Measurements from ENCODE around the gene TRMT10B. TPM values are rescaled to one million over a fixed set of nuclear protein-coding genes. Genes with fewer than 3 reads are reported as not detected.
"Not testable (repeated sequence)": the region's sequence is repeated elsewhere in the genome, so short reads cannot be mapped to it uniquely, and the experiment has no call there.

TRMT10B gene
- total RNA-seq, 4 donors from 2014 or later, result 1.5 to 10.2 (median 3.0) TPM

DNA sequence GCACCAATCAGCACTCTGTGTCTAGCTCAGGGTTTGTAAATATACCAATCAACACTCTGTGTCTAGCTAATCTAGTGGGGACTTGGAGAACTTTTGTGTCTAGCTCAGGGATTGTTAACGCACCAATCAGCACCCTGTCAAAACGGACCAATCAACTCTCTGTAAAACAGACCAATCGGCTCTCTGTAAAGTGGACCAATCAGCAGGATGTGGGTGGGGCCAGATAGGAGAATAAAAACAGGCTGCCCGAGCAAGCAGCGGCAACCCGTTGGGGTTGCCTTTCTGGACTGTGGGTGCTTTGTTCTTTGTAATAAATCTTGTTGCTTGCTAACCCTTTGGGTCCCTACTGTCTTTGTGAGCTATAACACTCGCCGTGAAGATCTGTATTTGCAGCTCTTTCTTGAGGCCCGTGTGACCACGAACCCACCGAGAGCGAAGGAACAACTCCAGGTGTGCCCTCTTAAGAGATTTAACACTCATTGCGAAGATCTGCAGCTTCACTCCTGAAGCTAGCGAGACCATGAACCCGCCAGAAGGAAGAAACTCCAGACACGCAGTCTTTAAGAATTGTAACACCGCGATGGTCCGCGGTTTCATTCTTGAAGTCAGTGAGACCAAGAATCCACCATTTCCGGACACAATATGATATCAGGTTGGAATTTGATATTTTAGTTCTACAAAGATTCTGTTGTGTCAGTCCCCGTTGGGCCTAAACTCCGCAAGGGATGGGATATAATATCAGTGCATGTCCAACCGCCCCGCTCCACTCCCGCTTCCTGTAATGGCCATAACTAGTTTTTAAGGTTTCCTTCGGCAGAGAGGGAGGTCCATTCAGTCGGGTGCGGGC lies 740 bp upstream of the TRMT10B start:
- DNase-seq, result no peak
- peak overlapping the region; percentile 75 to 98 (median 88) for H3K4me3 ChIP-seq
- intact Hi-C loops (cut with DNase I; ENCODE audit: low total_unique reads) (loop anchor here (2.0 to 5.0 kb wide), 2 partner anchors 32 to 171 kb away; partner anchors contain the start of gene EXOSC3), in situ Hi-C loops (cut with MboI; ENCODE audit: low sequenced_read_pairs in 4 of 4) (loop anchor here in 1 of 4 donors (25.0 kb wide), 1 partner anchor 659 kb away; the partner anchor contains the start of gene IGFBPL1)
- no peak for ATAC-seq
- peaks cover 3 to 14% of the 10 kb centered on the region in 2 donors for H3K4me1 ChIP-seq
- no peaks in the 10 kb centered on the region for H3K36me3 ChIP-seq
- H3K9me3 ChIP-seq, result no peaks in the 10 kb centered on the region
- H3K27me3 ChIP-seq, result no peaks in the 10 kb centered on the region
- TF ChIP-seq, protein P1, sequence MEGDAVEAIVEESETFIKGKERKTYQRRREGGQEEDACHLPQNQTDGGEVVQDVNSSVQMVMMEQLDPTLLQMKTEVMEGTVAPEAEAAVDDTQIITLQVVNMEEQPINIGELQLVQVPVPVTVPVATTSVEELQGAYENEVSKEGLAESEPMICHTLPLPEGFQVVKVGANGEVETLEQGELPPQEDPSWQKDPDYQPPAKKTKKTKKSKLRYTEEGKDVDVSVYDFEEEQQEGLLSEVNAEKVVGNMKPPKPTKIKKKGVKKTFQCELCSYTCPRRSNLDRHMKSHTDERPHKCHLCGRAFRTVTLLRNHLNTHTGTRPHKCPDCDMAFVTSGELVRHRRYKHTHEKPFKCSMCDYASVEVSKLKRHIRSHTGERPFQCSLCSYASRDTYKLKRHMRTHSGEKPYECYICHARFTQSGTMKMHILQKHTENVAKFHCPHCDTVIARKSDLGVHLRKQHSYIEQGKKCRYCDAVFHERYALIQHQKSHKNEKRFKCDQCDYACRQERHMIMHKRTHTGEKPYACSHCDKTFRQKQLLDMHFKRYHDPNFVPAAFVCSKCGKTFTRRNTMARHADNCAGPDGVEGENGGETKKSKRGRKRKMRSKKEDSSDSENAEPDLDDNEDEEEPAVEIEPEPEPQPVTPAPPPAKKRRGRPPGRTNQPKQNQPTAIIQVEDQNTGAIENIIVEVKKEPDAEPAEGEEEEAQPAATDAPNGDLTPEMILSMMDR (IDR thresholded peaks at IDR 0.05 in 4 of 5, conservative IDR thresholded peaks at IDR 0.05 in 1 of 5), result no peak
- no peak for TF ChIP-seq POLR2A (IDR thresholded peaks at IDR 0.05)
- H3K27ac ChIP-seq, result peak overlapping the region; percentile 79 to 88 (median 84)

DNA sequence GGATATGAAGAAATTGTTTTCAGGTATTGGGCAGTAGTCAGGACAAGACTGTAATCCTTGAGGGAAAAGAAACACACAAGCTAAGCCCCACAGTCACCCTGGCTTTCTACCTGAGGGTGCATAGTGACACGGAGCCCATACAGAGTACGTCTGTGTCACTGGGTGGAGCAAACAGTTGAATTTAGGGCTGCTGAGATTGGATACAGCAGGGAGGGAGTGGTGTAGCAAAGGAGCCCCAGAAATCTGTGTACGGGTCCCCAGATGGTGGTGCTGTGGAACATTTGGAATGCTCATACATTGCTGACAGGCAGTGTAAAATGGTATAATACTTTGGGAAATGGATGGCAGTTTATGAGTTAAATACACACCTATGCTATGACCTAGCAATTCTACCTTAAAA lies 5.1 kb downstream of the TRMT10B start:
- no peak for ATAC-seq
- intact Hi-C loops (cut with DNase I; ENCODE audit: low total_unique reads), result no loop called here

DNA sequence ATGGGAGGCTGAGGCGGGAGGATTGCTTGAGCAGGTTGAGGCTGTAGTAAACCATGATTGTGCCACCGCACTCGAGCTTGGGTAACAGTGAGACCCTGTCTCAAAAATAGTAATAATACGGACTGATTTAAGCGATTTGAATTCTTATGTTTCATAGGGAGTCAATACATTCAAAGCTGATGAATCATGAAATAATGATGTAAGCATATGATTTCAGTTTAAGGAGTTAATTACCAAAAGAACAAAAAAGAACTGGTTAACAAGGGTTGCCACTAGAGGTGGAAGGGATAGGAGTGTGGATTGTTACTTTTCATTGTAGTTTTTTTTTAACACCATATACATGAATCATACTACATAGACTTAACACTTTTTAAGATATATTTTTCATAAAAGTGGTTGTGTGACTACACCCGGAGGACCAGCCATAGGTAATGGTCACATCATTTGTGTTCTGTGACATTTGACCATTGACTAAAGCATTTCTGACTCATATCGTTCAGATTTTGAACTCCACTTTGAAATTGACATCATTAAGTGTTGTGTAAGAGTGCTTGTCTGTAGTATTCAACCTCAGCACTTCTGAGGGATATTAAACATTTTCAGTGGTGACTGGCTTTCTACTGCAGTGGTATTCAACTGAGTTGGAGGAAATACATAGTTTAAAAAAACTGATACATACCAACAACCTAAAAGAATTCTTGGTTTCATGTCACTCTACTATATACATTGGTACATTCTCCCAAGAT lies 7.0 kb downstream of the TRMT10B start:
- in situ Hi-C loops (cut with MboI; ENCODE audit: low sequenced_read_pairs in 4 of 4), result loop anchor here in 1 of 4 donors (25.0 kb wide), 1 partner anchor 652 kb away; the partner anchor contains the start of gene IGFBPL1
- intact Hi-C loops (cut with DNase I; ENCODE audit: low total_unique reads), result no loop called here
- no peak for ATAC-seq

More for the DNA sequence above, 5.1 kb downstream of the TRMT10B start:
- Histone ChIP-seq H3K36me3 (no peaks in the 10 kb centered on the region), H3K4me1 (peaks cover 0 to 11% of the 10 kb centered on the region in 2 donors), H3K27ac (no peak overlapping the region), H3K4me3 (no peak overlapping the region), H3K27me3 (no peaks in the 10 kb centered on the region), H3K9me3 (no peaks in the 10 kb centered on the region)
- DNase-seq, result no peak
- TF ChIP-seq, protein P1 (IDR thresholded peaks at IDR 0.05 in 4 of 5, conservative IDR thresholded peaks at IDR 0.05 in 1 of 5), result no peak
- no peak for TF ChIP-seq POLR2A (IDR thresholded peaks at IDR 0.05)
- in situ Hi-C loops (cut with MboI; ENCODE audit: low sequenced_read_pairs in 4 of 4), result loop anchor here in 1 of 4 donors (25.0 kb wide), 1 partner anchor 654 kb away; the partner anchor contains the start of gene IGFBPL1

DNA sequence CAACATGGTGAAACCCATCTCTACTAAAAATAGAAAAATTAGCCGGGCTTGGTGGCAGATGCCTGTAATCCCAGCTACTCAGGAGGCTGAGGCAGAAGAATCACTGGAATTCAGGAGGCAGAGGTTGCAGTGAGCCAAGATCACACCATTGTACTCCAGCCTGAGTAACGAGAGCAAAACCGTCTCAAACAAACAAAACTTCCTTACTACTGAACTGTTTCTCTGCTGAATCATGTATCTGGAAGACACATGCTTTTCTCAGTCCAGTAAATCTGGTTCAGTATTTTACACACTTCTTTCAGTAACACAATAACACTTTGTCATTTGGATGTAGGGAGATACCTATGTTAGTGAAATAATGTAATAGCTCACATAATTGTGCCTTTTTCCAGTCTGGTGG lies 7.9 kb downstream of the TRMT10B start:
- Histone ChIP-seq H3K36me3 (peaks cover 0 to 6% of the 10 kb centered on the region in 2 donors), H3K4me3 (no peak overlapping the region), H3K27ac (no peak overlapping the region), H3K4me1 (no peaks in the 10 kb centered on the region), H3K27me3 (no peaks in the 10 kb centered on the region), H3K9me3 (no peaks in the 10 kb centered on the region)
- no peak for DNase-seq
- TF ChIP-seq, protein P1 (IDR thresholded peaks at IDR 0.05 in 4 of 5, conservative IDR thresholded peaks at IDR 0.05 in 1 of 5), result no peak
- TF ChIP-seq POLR2A (IDR thresholded peaks at IDR 0.05), result no peak
- intact Hi-C loops (cut with DNase I; ENCODE audit: low total_unique reads), result no loop called here
- ATAC-seq, result no peak
- in situ Hi-C loops (cut with MboI; ENCODE audit: low sequenced_read_pairs in 4 of 4), result loop anchor here in 1 of 4 donors (25.0 kb wide), 1 partner anchor 651 kb away; the partner anchor contains the start of gene IGFBPL1

More for the DNA sequence above, 7.0 kb downstream of the TRMT10B start:
- TF ChIP-seq POLR2A (IDR thresholded peaks at IDR 0.05), result no peak
- TF ChIP-seq, protein P1 (IDR thresholded peaks at IDR 0.05 in 4 of 5, conservative IDR thresholded peaks at IDR 0.05 in 1 of 5), result no peak
- H3K27me3 ChIP-seq, result no peaks in the 10 kb centered on the region
- H3K36me3 ChIP-seq, result peaks cover 0 to 6% of the 10 kb centered on the region in 2 donors
- H3K4me1 ChIP-seq, result no peaks in the 10 kb centered on the region
- no peak overlapping the region for H3K4me3 ChIP-seq
- DNase-seq, result no peak
- no peaks in the 10 kb centered on the region for H3K9me3 ChIP-seq
- no peak overlapping the region for H3K27ac ChIP-seq

DNA sequence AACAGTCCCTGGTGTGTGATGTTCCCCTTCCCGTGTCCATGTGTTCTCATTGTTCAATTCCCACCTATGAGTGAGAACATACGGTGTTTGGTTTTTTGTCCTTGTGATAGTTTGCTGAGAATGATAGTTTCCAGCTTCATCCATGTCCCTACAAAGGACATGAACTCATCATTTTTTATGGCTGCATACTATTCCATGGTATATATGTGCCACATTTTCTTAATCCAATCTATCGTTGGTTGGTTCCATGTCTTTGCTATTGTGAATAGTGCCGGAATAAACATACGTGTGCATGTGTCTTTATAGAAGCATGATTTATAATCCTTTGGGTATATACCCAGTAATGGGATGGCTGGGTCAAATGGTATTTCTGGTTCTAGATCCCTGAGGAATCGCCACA lies 11.7 kb downstream of the TRMT10B start:
- intact Hi-C loops (cut with DNase I; ENCODE audit: low total_unique reads); H3K27me3 ChIP-seq; H3K4me1 ChIP-seq; DNase-seq; H3K4me3 ChIP-seq; ATAC-seq; H3K9me3 ChIP-seq; H3K27ac ChIP-seq: not testable (repeated sequence)
- H3K36me3 ChIP-seq, result peaks cover 0 to 11% of the 10 kb centered on the region in 2 donors
- in situ Hi-C loops (cut with MboI; ENCODE audit: low sequenced_read_pairs in 4 of 4), result loop anchor here in 1 of 4 donors (25.0 kb wide), 1 partner anchor 647 kb away; the partner anchor contains the start of gene IGFBPL1
